Uterus (tissue), 4 donors: ENCODE data around the gene MAP3K14. TPM values are rescaled to one million over a fixed set of nuclear protein-coding genes. Genes with fewer than 3 reads are reported as not detected.

Source experiments
- DNase-seq, 2 donors: peaks; one replicate each; pipeline ENCODE4 v3.0.0-alpha.2; 2019 to 2020
- H3K27ac ChIP-seq, 2 donors: fragments of 200-600 bp; sonication (generic); 1 replicate in 1 of 2; 2 replicates in 1 of 2; pipeline ENCODE4 v1.5.1; 2016 to 2018
- H3K27me3 ChIP-seq, 2 donors: fragments of 200-600 bp; sonication (generic); one replicate each; pipeline ENCODE4 v1.5.1; 2018 to 2019; ENCODE audit warnings: control low read depth in 1 of 2
- H3K36me3 ChIP-seq, 2 donors: fragments of 200-600 bp; sonication (generic); one replicate each; pipeline ENCODE4 v1.5.1; 2019; ENCODE audit warnings: control low read depth in 1 of 2
- H3K4me1 ChIP-seq, 2 donors: fragments of 200-600 bp; sonication (generic); one replicate each; pipeline ENCODE4 v1.5.1; 2018 to 2019; ENCODE audit warnings: control low read depth in 1 of 2
- H3K4me3 ChIP-seq, 2 donors: fragments of 200-600 bp; sonication (generic); 1 replicate in 1 of 2; 2 replicates in 1 of 2; pipeline ENCODE4 v1.5.1; 2018 to 2019; ENCODE audit warnings: mild to moderate bottlenecking in 1 of 2
- H3K9me3 ChIP-seq, 2 donors: fragments of 200-600 bp; sonication (generic); one replicate each; pipeline ENCODE4 v1.5.1; 2019; ENCODE audit warnings: control low read depth in 1 of 2
- POLR2A ChIP-seq, 2 donors: fragments of 450-650 bp; IDR thresholded peaks; one replicate each; pipeline ENCODE4 v1.6.1; 2016; ENCODE audit warnings: antibody characterized with exemption in 2 of 2, mild to moderate bottlenecking in 1 of 2, moderate library complexity in 1 of 2
- intact Hi-C: fragments of 100-400 bp; cut with DNase I; formaldehyde crosslinking; loops from one replicate; pipeline ENCODE4 v1.15.1; 2023; ENCODE audit warnings: low total_unique reads
- total RNA-seq, 4 donors: library from RNA; depleted of rRNA in 3 of 4; stranded (reverse); fragments of >200 nt in 3 of 4; gene quantifications; one replicate each; pipeline versions ENCODE4 v1.1.0 to v1.2.4, GENCODE V29; 2014 to 2023
- TF ChIP-seq, protein P1 (sequence below), 4 experiments: fragments of 200-600 bp in 2 of 4; fragments of 450-650 bp in 2 of 4; sonication (generic) in 2 of 4; IDR thresholded peaks; one replicate each; pipeline ENCODE4 v1.5.1; 2016 to 2019; ENCODE audit warnings: antibody characterized with exemption in 4 of 4, mild to moderate bottlenecking in 2 of 4, moderate library complexity in 1 of 4
- donor health status: DM: yes; HTN: yes; CAD: no.

Gene MAP3K14
- total RNA-seq, 4 donors from 2014 or later = 1.0 to 22.1 (median 4.9) TPM

DNA sequence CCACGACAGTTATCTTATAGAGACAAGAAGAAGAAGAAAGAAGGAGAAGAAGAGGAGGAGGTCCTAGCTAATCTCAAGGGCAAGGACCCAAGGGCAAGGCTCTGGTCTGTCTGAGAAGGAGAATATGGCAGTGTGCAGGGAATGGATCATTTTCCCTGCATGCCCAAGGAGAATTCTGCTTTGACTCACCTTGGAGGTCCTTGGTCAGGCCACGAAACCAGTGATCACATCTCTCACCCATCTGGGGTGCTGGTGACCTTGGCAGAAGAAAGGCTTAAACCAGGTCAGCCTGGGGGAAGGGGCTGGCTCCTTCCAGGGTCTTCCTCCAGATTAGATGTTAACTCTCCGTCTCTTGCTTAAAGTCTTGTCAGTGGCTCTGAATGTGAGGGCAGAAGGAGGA, 96.7 kb downstream of the MAP3K14 start:
- no peak for DNase-seq
- H3K27ac ChIP-seq = no peak overlapping the region
- intact Hi-C loops = no loop called here
- H3K27me3 ChIP-seq = no peaks in the 10 kb centered on the region
- H3K36me3 ChIP-seq = no peaks in the 10 kb centered on the region
- H3K4me3 ChIP-seq = no peak overlapping the region
- peaks cover 0 to 6% of the 10 kb centered on the region in 2 donors for H3K4me1 ChIP-seq
- H3K9me3 ChIP-seq = no peaks in the 10 kb centered on the region
- TF ChIP-seq, protein P1, sequence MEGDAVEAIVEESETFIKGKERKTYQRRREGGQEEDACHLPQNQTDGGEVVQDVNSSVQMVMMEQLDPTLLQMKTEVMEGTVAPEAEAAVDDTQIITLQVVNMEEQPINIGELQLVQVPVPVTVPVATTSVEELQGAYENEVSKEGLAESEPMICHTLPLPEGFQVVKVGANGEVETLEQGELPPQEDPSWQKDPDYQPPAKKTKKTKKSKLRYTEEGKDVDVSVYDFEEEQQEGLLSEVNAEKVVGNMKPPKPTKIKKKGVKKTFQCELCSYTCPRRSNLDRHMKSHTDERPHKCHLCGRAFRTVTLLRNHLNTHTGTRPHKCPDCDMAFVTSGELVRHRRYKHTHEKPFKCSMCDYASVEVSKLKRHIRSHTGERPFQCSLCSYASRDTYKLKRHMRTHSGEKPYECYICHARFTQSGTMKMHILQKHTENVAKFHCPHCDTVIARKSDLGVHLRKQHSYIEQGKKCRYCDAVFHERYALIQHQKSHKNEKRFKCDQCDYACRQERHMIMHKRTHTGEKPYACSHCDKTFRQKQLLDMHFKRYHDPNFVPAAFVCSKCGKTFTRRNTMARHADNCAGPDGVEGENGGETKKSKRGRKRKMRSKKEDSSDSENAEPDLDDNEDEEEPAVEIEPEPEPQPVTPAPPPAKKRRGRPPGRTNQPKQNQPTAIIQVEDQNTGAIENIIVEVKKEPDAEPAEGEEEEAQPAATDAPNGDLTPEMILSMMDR (IDR thresholded peaks at IDR 0.05) = no peak
- no peak for TF ChIP-seq POLR2A (IDR thresholded peaks at IDR 0.05)

DNA sequence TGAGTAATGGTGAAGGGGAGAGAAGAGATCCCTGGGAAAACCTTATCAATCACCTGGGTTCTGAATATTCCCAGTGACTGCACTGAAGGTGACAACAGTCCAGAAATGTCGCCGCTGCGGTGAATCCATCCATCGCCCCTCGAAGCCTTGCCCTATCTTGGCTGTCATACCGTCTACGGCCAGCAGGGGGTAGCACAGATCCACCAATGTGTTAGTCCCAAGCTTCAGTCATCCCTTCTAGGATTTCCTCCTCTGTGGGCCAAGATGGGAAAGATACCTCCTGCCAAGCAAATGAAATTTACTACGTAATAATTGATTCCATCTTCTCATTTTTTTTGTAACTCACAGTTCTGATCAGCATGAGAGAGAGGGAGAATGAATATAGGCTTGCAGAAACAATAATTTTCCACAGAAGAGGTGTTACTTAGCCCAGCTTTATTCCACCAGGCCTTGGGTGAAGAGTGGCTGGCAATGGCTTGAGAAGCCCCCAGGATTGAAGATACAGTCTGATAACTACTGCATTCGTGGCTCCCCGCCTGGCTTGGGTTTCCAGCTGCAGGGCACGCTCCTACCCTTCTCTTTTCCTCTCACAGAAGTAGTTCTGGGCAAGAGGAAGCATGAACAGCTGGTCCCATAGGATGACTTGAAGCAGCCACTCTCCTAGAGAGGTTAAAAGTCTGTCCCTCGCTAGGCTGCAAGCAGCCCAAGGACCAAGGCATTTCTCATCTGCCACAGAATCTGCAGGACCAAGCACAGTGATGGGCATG, 97.7 kb downstream of the MAP3K14 start:
- intact Hi-C loops = no loop called here
- peak; percentile 86 to 88 for DNase-seq
- no peak overlapping the region for H3K4me3 ChIP-seq

More for the DNA sequence above, 97.7 kb downstream of the MAP3K14 start:
- peaks cover 0 to 6% of the 10 kb centered on the region in 2 donors for H3K4me1 ChIP-seq
- H3K9me3 ChIP-seq = no peaks in the 10 kb centered on the region
- H3K27me3 ChIP-seq = no peaks in the 10 kb centered on the region
- H3K27ac ChIP-seq = no peak overlapping the region
- no peaks in the 10 kb centered on the region for H3K36me3 ChIP-seq
- TF ChIP-seq, protein P1 (IDR thresholded peaks at IDR 0.05) = peak; percentile 87 to 99 (median 94)
- TF ChIP-seq POLR2A (IDR thresholded peaks at IDR 0.05) = no peak

Other genes with a start within 250 kb of the MAP3K14 start
- 10 to 100 TPM in 2 of 4 donors, 1 to 10 TPM in 2; 1.5 to 90.8 (median 8.9) TPM for gene PLCD3, start 184.5 kb downstream of the MAP3K14 start, total RNA-seq
- gene ACBD4, start 181.3 kb downstream of the MAP3K14 start, total RNA-seq = 10 to 100 TPM in 3 of 4 donors, 1 to 10 TPM in 1; 7.8 to 37.7 (median 26.1) TPM
- 10 to 100 TPM; 23.8 to 60.6 (median 26.7) TPM for gene HEXIM1, start 168.5 kb downstream of the MAP3K14 start, total RNA-seq
- 10 to 100 TPM in 1 of 4 donors, 1 to 10 TPM in 2, not detected in 1; 3.0 to 11.6 (median 7.6) TPM for gene HEXIM2, start 155.1 kb downstream of the MAP3K14 start, total RNA-seq
- 10 to 100 TPM in 1 of 4 donors, 1 to 10 TPM in 3; 2.6 to 12.3 (median 3.6) TPM for gene FMNL1, start 95.1 kb downstream of the MAP3K14 start, total RNA-seq
- gene SPATA32, start 54.9 kb downstream of the MAP3K14 start, total RNA-seq = not detected
- 10 to 100 TPM in 3 of 4 donors, 1 to 10 TPM in 1; 9.4 to 36.6 (median 16.0) TPM for gene ARHGAP27, start 115.8 kb upstream of the MAP3K14 start, total RNA-seq
- 100 to 1,000 TPM in 1 of 4 donors, 10 to 100 TPM in 2, 1 to 10 TPM in 1; 6.9 to 107 (median 33.0) TPM for gene PLEKHM1, start 173.7 kb upstream of the MAP3K14 start, total RNA-seq